Mesendoderm (in vitro differentiated cells): ENCODE measurements around the gene AGBL3.
"Not testable (repeated sequence)": the region's sequence is repeated elsewhere in the genome, so short reads cannot be mapped to it uniquely, and the experiment has no call there.

Source experiments
- DNase-seq: peaks from one replicate; pipeline ENCODE4 v3.0.0; 2013
- H2AK5ac ChIP-seq: 2 replicates; pipeline ENCODE4 v1.6.1; 2013; ENCODE audit warnings: low read length, inconsistent platforms
- H2BK120ac ChIP-seq: 2 replicates; pipeline ENCODE4 v1.6.1; 2013; ENCODE audit warnings: low read depth, mild to moderate bottlenecking, low read length, moderate library complexity, mixed read lengths
- H2BK15ac ChIP-seq: replicated peaks from 2 replicates; pipeline ENCODE4 v1.6.1; 2013; ENCODE audit warnings: low read depth, mild to moderate bottlenecking, moderate library complexity
- H2BK5ac ChIP-seq: 2 replicates; pipeline ENCODE4 v1.6.1; 2013; ENCODE audit warnings: low read length, inconsistent platforms
- H3K18ac ChIP-seq: 2 replicates; pipeline ENCODE4 v1.6.1; 2013; ENCODE audit warnings: mild to moderate bottlenecking, low read length, mixed read lengths
- H3K23ac ChIP-seq: one replicate; pipeline ENCODE4 v1.6.1; 2013; ENCODE audit warnings: low read length
- H3K27ac ChIP-seq: 2 replicates; pipeline ENCODE4 v1.5.1; 2013; ENCODE audit warnings: low read depth, mild to moderate bottlenecking, inconsistent platforms, low read length, moderate library complexity
- H3K27me3 ChIP-seq: 2 replicates; pipeline ENCODE4 v1.6.1; 2013; ENCODE audit warnings: low read length, control low read depth, mild to moderate bottlenecking, inconsistent platforms; ENCODE audit not compliant: insufficient read depth, poor library complexity
- H3K36me3 ChIP-seq: 2 replicates; pipeline ENCODE4 v1.6.1; 2013; ENCODE audit warnings: low read length, inconsistent platforms; ENCODE audit not compliant: control insufficient read depth, insufficient read depth
- H3K4ac ChIP-seq: one replicate; pipeline ENCODE4 v1.6.1; 2013; ENCODE audit warnings: low read depth, mild to moderate bottlenecking, low read length, moderate library complexity
- H3K4me1 ChIP-seq: 2 replicates; pipeline ENCODE4 v1.6.1; 2013; ENCODE audit warnings: low read depth, low read length, inconsistent platforms; ENCODE audit not compliant: control insufficient read depth
- H3K4me2 ChIP-seq: 2 replicates; pipeline ENCODE4 v1.6.1; 2013; ENCODE audit warnings: low read length
- H3K4me3 ChIP-seq: 2 replicates; pipeline ENCODE4 v1.5.1; 2013; ENCODE audit warnings: mild to moderate bottlenecking, low read length
- H3K56ac ChIP-seq: one replicate; pipeline ENCODE4 v1.6.1; 2013; ENCODE audit warnings: low read length
- H3K79me1 ChIP-seq: 2 replicates; pipeline ENCODE4 v1.6.1; 2013; ENCODE audit warnings: low read length, inconsistent platforms
- H3K79me2 ChIP-seq: 2 replicates; pipeline ENCODE4 v1.6.1; 2013; ENCODE audit warnings: mild to moderate bottlenecking, low read length; ENCODE audit not compliant: control insufficient read depth, insufficient read depth
- H3K9ac ChIP-seq: 2 replicates; pipeline ENCODE4 v1.6.1; 2013; ENCODE audit warnings: low read length, inconsistent platforms
- H4K5ac ChIP-seq: one replicate; pipeline ENCODE4 v1.6.1; 2013; ENCODE audit warnings: low read length
- H4K8ac ChIP-seq: one replicate; pipeline ENCODE4 v1.6.1; 2013; ENCODE audit warnings: low read depth, mild to moderate bottlenecking, control low read depth, low read length, moderate library complexity
- WGBS: extraction: QIAGEN DNeasy Blood & Tissue Kit; methylation state at CpG from one replicate; pipeline ENCODE4 v1.1.7; 2013; ENCODE audit warnings: low lambda C conversion rate, missing lambda C conversion rate; ENCODE audit not compliant: insufficient coverage; ENCODE audit errors: extremely low coverage; 5-methylcytosine and 5-hydroxymethylcytosine counted together

Gene AGBL3

GRCh38 chr7:134968110-134968509 lies 18.2 kb upstream of the AGBL3 start:
- Histone ChIP-seq H3K56ac (no peak overlapping the region), H3K9ac (no peak overlapping the region), H3K36me3 (peaks cover 2% of the 10 kb centered on the region), H4K5ac (no peak overlapping the region), H2BK15ac (no peak overlapping the region), H2BK5ac (no peak overlapping the region), H4K8ac (no peak overlapping the region), H3K4ac (no peak overlapping the region), H2BK120ac (no peak overlapping the region), H3K23ac (no peak overlapping the region), H3K4me1 (no peaks in the 10 kb centered on the region), H3K79me1 (no peaks in the 10 kb centered on the region), H3K18ac (no peak overlapping the region), H3K4me3 (no peak overlapping the region), H3K27ac (no peak overlapping the region), H2AK5ac (no peak overlapping the region), H3K79me2 (no peaks in the 10 kb centered on the region), H3K27me3 (no peaks in the 10 kb centered on the region), H3K4me2 (no peak overlapping the region)
- no CpG with 5 or more reads among the region's 4 CpGs for WGBS
- DNase-seq: no peak

- WGBS: no CpG with 5 or more reads among the region's 3 CpGs
- not testable (repeated sequence) for DNase-seq, H2BK5ac ChIP-seq, H3K18ac ChIP-seq, H3K4me3 ChIP-seq, H3K4ac ChIP-seq, H3K56ac ChIP-seq, H2BK120ac ChIP-seq, H3K4me2 ChIP-seq, H3K36me3 ChIP-seq, H3K9ac ChIP-seq, H3K27me3 ChIP-seq, H2AK5ac ChIP-seq, H3K79me2 ChIP-seq, H3K4me1 ChIP-seq, H2BK15ac ChIP-seq, H3K27ac ChIP-seq, H3K79me1 ChIP-seq, H4K8ac ChIP-seq, H4K5ac ChIP-seq, H3K23ac ChIP-seq
Observed at GRCh38 chr7:134981645-134982044, 4.7 kb upstream of the AGBL3 start.

GRCh38 chr7:134985894-134986362 lies 380 bp upstream of the AGBL3 start:
- no peak overlapping the region for H2BK15ac ChIP-seq
- H3K23ac ChIP-seq: no peak overlapping the region
- H3K27me3 ChIP-seq: no peaks in the 10 kb centered on the region
- no peak overlapping the region for H3K4ac ChIP-seq
- H3K36me3 ChIP-seq: no peaks in the 10 kb centered on the region
- no peak overlapping the region for H2AK5ac ChIP-seq
- no peaks in the 10 kb centered on the region for H3K4me1 ChIP-seq
- H3K4me3 ChIP-seq: no peak overlapping the region
- H3K27ac ChIP-seq: no peak overlapping the region
- no peak for DNase-seq
- H3K56ac ChIP-seq: peak overlapping the region; percentile 86
- H3K79me2 ChIP-seq: peaks cover 2% of the 10 kb centered on the region
- H3K79me1 ChIP-seq: peaks cover 3% of the 10 kb centered on the region
- H2BK120ac ChIP-seq: no peak overlapping the region
- H3K18ac ChIP-seq: no peak overlapping the region
- H3K9ac ChIP-seq: peak overlapping the region; percentile 64
- no CpG with 5 or more reads among the region's 8 CpGs for WGBS
- peak overlapping the region; percentile 50 for H3K4me2 ChIP-seq
- H4K5ac ChIP-seq: no peak overlapping the region
- peak overlapping the region; percentile 83 for H4K8ac ChIP-seq
- H2BK5ac ChIP-seq: no peak overlapping the region

- H4K8ac ChIP-seq: no peak overlapping the region
- H3K79me1 ChIP-seq: peaks cover 3% of the 10 kb centered on the region
- H3K27me3 ChIP-seq: no peaks in the 10 kb centered on the region
- no peak for DNase-seq
- no peak overlapping the region for H3K4me2 ChIP-seq
- no peak overlapping the region for H2BK5ac ChIP-seq
- no peak overlapping the region for H3K4me3 ChIP-seq
- peaks cover 2% of the 10 kb centered on the region for H3K79me2 ChIP-seq
- H4K5ac ChIP-seq: no peak overlapping the region
- WGBS: 100% methylated on average over 1 of the region's 5 CpGs
- no peak overlapping the region for H3K9ac ChIP-seq
- H3K56ac ChIP-seq: no peak overlapping the region
- H2BK120ac ChIP-seq: no peak overlapping the region
- H3K4ac ChIP-seq: no peak overlapping the region
- H3K18ac ChIP-seq: no peak overlapping the region
- no peak overlapping the region for H2BK15ac ChIP-seq
- no peaks in the 10 kb centered on the region for H3K36me3 ChIP-seq
- H2AK5ac ChIP-seq: no peak overlapping the region
- peaks cover 2% of the 10 kb centered on the region for H3K4me1 ChIP-seq
- no peak overlapping the region for H3K23ac ChIP-seq
- no peak overlapping the region for H3K27ac ChIP-seq
Observed at GRCh38 chr7:134988161-134988560, 1.9 kb downstream of the AGBL3 start.

- Histone ChIP-seq H3K79me2 (peaks cover 2% of the 10 kb centered on the region), H2BK5ac (no peak overlapping the region), H3K27me3 (no peaks in the 10 kb centered on the region), H3K18ac (no peak overlapping the region), H2AK5ac (no peak overlapping the region), H3K36me3 (no peaks in the 10 kb centered on the region), H3K27ac (no peak overlapping the region), H3K4me3 (no peak overlapping the region), H4K5ac (no peak overlapping the region), H3K9ac (no peak overlapping the region), H3K4me2 (no peak overlapping the region), H3K56ac (no peak overlapping the region), H2BK120ac (no peak overlapping the region), H4K8ac (no peak overlapping the region), H3K23ac (no peak overlapping the region), H2BK15ac (no peak overlapping the region), H3K79me1 (peaks cover 3% of the 10 kb centered on the region), H3K4me1 (peaks cover 2% of the 10 kb centered on the region), H3K4ac (no peak overlapping the region)
- WGBS: no CpG with 5 or more reads among the region's 2 CpGs
- DNase-seq: no peak
Observed at GRCh38 chr7:134991469-134992339, 5.4 kb downstream of the AGBL3 start.
